Spinal cord (tissue), 10 donors: ENCODE measurements around the gene LRRC1. TPM values are rescaled to one million over a fixed set of nuclear protein-coding genes. Genes with fewer than 3 reads are reported as not detected.

Experiments
- DNase-seq, 6 donors: peaks; one replicate each; pipeline versions ENCODE4 v3.0.0 to v3.0.0-alpha.2; 2013 to 2015; ENCODE audit warnings: low spot score in 6 of 6, low read depth in 4 of 6
- H3K27ac ChIP-seq: one replicate; pipeline ENCODE4 v1.5.1; 2013; ENCODE audit warnings: low read depth, low read length, control low read depth
- H3K27me3 ChIP-seq: one replicate; pipeline ENCODE4 v1.6.1; 2013; ENCODE audit warnings: low read length; ENCODE audit not compliant: control insufficient read depth, insufficient read depth
- H3K36me3 ChIP-seq: one replicate; pipeline ENCODE4 v1.6.1; 2013; ENCODE audit warnings: low read length; ENCODE audit not compliant: control insufficient read depth, insufficient read depth
- H3K4me1 ChIP-seq: one replicate; pipeline ENCODE4 v1.6.1; 2013; ENCODE audit warnings: low read length; ENCODE audit not compliant: control insufficient read depth, insufficient read depth
- H3K4me3 ChIP-seq: one replicate; pipeline ENCODE4 v1.5.1; 2013; ENCODE audit warnings: low read depth, low read length, control low read depth
- H3K9me3 ChIP-seq: one replicate; pipeline ENCODE4 v1.6.1; 2013; ENCODE audit warnings: low read length; ENCODE audit not compliant: control insufficient read depth, insufficient read depth
- whole genome bisulfite sequencing: methylation state at CpG from one replicate; pipeline ENCODE4 v1.1.5; 2013; ENCODE audit warnings: missing lambda C conversion rate; ENCODE audit not compliant: insufficient coverage; 5-methylcytosine and 5-hydroxymethylcytosine counted together
- polyA plus RNA-seq, 2 donors: library from polyadenylated mRNA; unstranded; fragments of 120-200 nt; gene quantifications; one replicate each; pipeline ENCODE4 v1.2.1, GENCODE V29; 2013; ENCODE audit not compliant: insufficient read length in 2 of 2
- total RNA-seq, 2 donors: library from RNA; depleted of rRNA in 1 of 2; stranded (reverse); fragments of 120-200 nt in 1 of 2; fragments of >200 nt in 1 of 2; gene quantifications; one replicate each; pipeline versions ENCODE4 v1.2.3 to v1.2.4, GENCODE V29; 2013 to 2014
- donor health status: healthy.

The LRRC1 gene
- total and polyA plus RNA-seq, 4 donors = 14.5 to 15.8 (median 15.5) TPM

GRCh38 chr6:53931086-53931485, 136.3 kb downstream of the LRRC1 start:
- WGBS = 100% methylated on average over 1 of the region's 3 CpGs
- H3K4me3 ChIP-seq = no peak overlapping the region
- no peak for DNase-seq
- H3K9me3 ChIP-seq = no peaks in the 10 kb centered on the region
- H3K36me3 ChIP-seq = no peaks in the 10 kb centered on the region
- H3K27me3 ChIP-seq = no peaks in the 10 kb centered on the region
- no peak overlapping the region for H3K27ac ChIP-seq
- no peaks in the 10 kb centered on the region for H3K4me1 ChIP-seq

- H3K4me3 ChIP-seq = no peak overlapping the region
- WGBS = 78% methylated on average over 2 of the region's 2 CpGs
Measured at GRCh38 chr6:53932516-53932915, 137.7 kb downstream of the LRRC1 start.

GRCh38 chr6:53934023-53934422, 139.2 kb downstream of the LRRC1 start:
- WGBS = 71% methylated on average over 5 of the region's 6 CpGs
- Histone ChIP-seq H3K9me3 (no peaks in the 10 kb centered on the region), H3K4me3 (no peak overlapping the region), H3K27me3 (no peaks in the 10 kb centered on the region), H3K27ac (no peak overlapping the region), H3K36me3 (no peaks in the 10 kb centered on the region), H3K4me1 (no peaks in the 10 kb centered on the region)
- DNase-seq = no peak

More at GRCh38 chr6:53932516-53932915, 137.7 kb downstream of the LRRC1 start:
- no peaks in the 10 kb centered on the region for H3K9me3 ChIP-seq
- no peaks in the 10 kb centered on the region for H3K36me3 ChIP-seq
- H3K27me3 ChIP-seq = no peaks in the 10 kb centered on the region
- DNase-seq = no peak
- no peak overlapping the region for H3K27ac ChIP-seq
- H3K4me1 ChIP-seq = no peaks in the 10 kb centered on the region

- no peaks in the 10 kb centered on the region for H3K27me3 ChIP-seq
- DNase-seq = no peak
- 67% methylated on average over 2 of the region's 4 CpGs for WGBS
- H3K27ac ChIP-seq = no peak overlapping the region
- no peaks in the 10 kb centered on the region for H3K9me3 ChIP-seq
- no peaks in the 10 kb centered on the region for H3K36me3 ChIP-seq
- H3K4me3 ChIP-seq = no peak overlapping the region
- no peaks in the 10 kb centered on the region for H3K4me1 ChIP-seq
Measured at GRCh38 chr6:53937461-53937860, 142.7 kb downstream of the LRRC1 start.

GRCh38 chr6:53938810-53939209, 144.0 kb downstream of the LRRC1 start:
- peaks cover 10% of the 10 kb centered on the region for H3K4me1 ChIP-seq
- H3K27me3 ChIP-seq = no peaks in the 10 kb centered on the region
- H3K36me3 ChIP-seq = no peaks in the 10 kb centered on the region
- no peaks in the 10 kb centered on the region for H3K9me3 ChIP-seq
- WGBS = no CpG with 5 or more reads among the region's 1 CpG
- no peak overlapping the region for H3K4me3 ChIP-seq
- no peak overlapping the region for H3K27ac ChIP-seq
- no peak for DNase-seq

- Histone ChIP-seq H3K27ac (no peak overlapping the region), H3K9me3 (no peaks in the 10 kb centered on the region), H3K27me3 (no peaks in the 10 kb centered on the region), H3K4me3 (no peak overlapping the region), H3K36me3 (no peaks in the 10 kb centered on the region), H3K4me1 (peaks cover 13% of the 10 kb centered on the region)
- DNase-seq = no peak
- 22% methylated on average over 1 of the region's 3 CpGs for WGBS
Measured at GRCh38 chr6:53939830-53940229, 145.0 kb downstream of the LRRC1 start.

- Histone ChIP-seq H3K4me1 (peaks cover 13% of the 10 kb centered on the region), H3K4me3 (no peak overlapping the region), H3K9me3 (no peaks in the 10 kb centered on the region), H3K36me3 (no peaks in the 10 kb centered on the region), H3K27me3 (no peaks in the 10 kb centered on the region), H3K27ac (peak overlapping the region; percentile 34)
- DNase-seq = peak in 5 of 6 donors; percentile 27 to 91 (median 56)
- WGBS = no CpG with 5 or more reads among the region's 2 CpGs
Measured at GRCh38 chr6:53943395-53943794, 148.6 kb downstream of the LRRC1 start.

GRCh38 chr6:53944091-53944490, 149.3 kb downstream of the LRRC1 start:
- H3K27ac ChIP-seq = peak overlapping the region; percentile 38
- 38% methylated on average over 2 of the region's 4 CpGs for WGBS
- DNase-seq = peak in 1 of 6 donors; percentile 62
- H3K27me3 ChIP-seq = no peaks in the 10 kb centered on the region
- H3K9me3 ChIP-seq = no peaks in the 10 kb centered on the region
- H3K36me3 ChIP-seq = no peaks in the 10 kb centered on the region
- H3K4me1 ChIP-seq = peaks cover 13% of the 10 kb centered on the region
- no peak overlapping the region for H3K4me3 ChIP-seq

- no peaks in the 10 kb centered on the region for H3K36me3 ChIP-seq
- no CpG with 5 or more reads among the region's 5 CpGs for WGBS
- no peak overlapping the region for H3K4me3 ChIP-seq
- H3K9me3 ChIP-seq = no peaks in the 10 kb centered on the region
- H3K4me1 ChIP-seq = peaks cover 13% of the 10 kb centered on the region
- H3K27me3 ChIP-seq = no peaks in the 10 kb centered on the region
- DNase-seq = peak in 1 of 6 donors; percentile 15
- H3K27ac ChIP-seq = no peak overlapping the region
Measured at GRCh38 chr6:53944543-53944942, 149.7 kb downstream of the LRRC1 start.

- no peak overlapping the region for H3K27ac ChIP-seq
- no peak for DNase-seq
- 81% methylated on average over 2 of the region's 4 CpGs for WGBS
- peaks cover 13% of the 10 kb centered on the region for H3K4me1 ChIP-seq
- H3K27me3 ChIP-seq = no peaks in the 10 kb centered on the region
- no peaks in the 10 kb centered on the region for H3K36me3 ChIP-seq
- H3K4me3 ChIP-seq = no peak overlapping the region
- H3K9me3 ChIP-seq = no peaks in the 10 kb centered on the region
Measured at GRCh38 chr6:53945765-53946407, 151.1 kb downstream of the LRRC1 start.
